Stomach (tissue), 9 donors: ENCODE results near the gene ETV5. TPM values are rescaled to one million over a fixed set of nuclear protein-coding genes. Genes with fewer than 3 reads are reported as not detected.

ENCODE experiments used
- DNase-seq, 2 donors: peaks; one replicate each; pipeline versions ENCODE4 v3.0.0 to v3.0.0-alpha.2; 2013 to 2019
- H3K27ac ChIP-seq, 5 donors: fragments of 200-600 bp in 4 of 5; sonication (generic) in 4 of 5; one replicate each; pipeline ENCODE4 v1.5.1; 2013 to 2019; ENCODE audit warnings: mild to moderate bottlenecking in 1 of 5, moderate library complexity in 1 of 5
- H3K27me3 ChIP-seq, 3 donors: fragments of 200-600 bp; sonication (generic); one replicate each; pipeline ENCODE4 v1.5.1; 2017 to 2019; ENCODE audit warnings: mixed run types in 1 of 3
- H3K36me3 ChIP-seq, 4 donors: fragments of 200-600 bp; sonication (generic); 1 replicate in 3 of 4; 2 replicates in 1 of 4; pipeline ENCODE4 v1.5.1; 2016 to 2019
- H3K4me1 ChIP-seq, 4 donors: fragments of 200-600 bp; sonication (generic); one replicate each; pipeline ENCODE4 v1.5.1; 2016 to 2019
- H3K4me3 ChIP-seq, 4 donors: fragments of 200-600 bp; sonication (generic) in 3 of 4; one replicate each; pipeline ENCODE4 v1.5.1; 2016 to 2019; ENCODE audit warnings: mild to moderate bottlenecking in 1 of 4
- H3K9me3 ChIP-seq, 4 donors: fragments of 200-600 bp; sonication (generic); one replicate each; pipeline ENCODE4 v1.5.1; 2016 to 2019
- EP300 ChIP-seq: sonication (generic); formaldehyde crosslinking; IDR thresholded peaks from one replicate; pipeline ENCODE4 v1.6.1; 2017; ENCODE audit warnings: antibody characterized with exemption
- POLR2A ChIP-seq, 4 donors: fragments of 450-650 bp; IDR thresholded peaks; one replicate each; pipeline ENCODE4 v1.6.1; 2016; ENCODE audit warnings: antibody characterized with exemption in 4 of 4, control low read depth in 2 of 4, mild to moderate bottlenecking in 1 of 4, moderate library complexity in 1 of 4
- POLR2AphosphoS5 ChIP-seq, 3 donors: sonication (generic); formaldehyde crosslinking; IDR thresholded peaks; one replicate each; pipeline ENCODE4 v1.6.1; 2016; ENCODE audit warnings: antibody characterized with exemption in 3 of 3
- WGBS, 5 donors: extraction: QIAGEN DNeasy Blood & Tissue Kit in 3 of 5; methylation state at CpG; one replicate each; pipeline versions ENCODE4 v1.1.5 to v1.1.7; 2013 to 2018; 5-methylcytosine and 5-hydroxymethylcytosine counted together
- intact Hi-C: fragments of 100-400 bp; cut with DNase I; formaldehyde crosslinking; loops from one replicate; pipeline ENCODE4 v1.15.1; 2023; ENCODE audit warnings: low total_unique reads
- polyA plus RNA-seq, 3 donors: library from polyadenylated mRNA; stranded (reverse); fragments of 200-250 nt; gene quantifications; one replicate each; pipeline ENCODE4 v1.2.3, GENCODE V29; 2013
- total RNA-seq, 5 donors: library from RNA; depleted of rRNA; stranded (reverse); fragments of >200 nt; gene quantifications; one replicate each; pipeline versions ENCODE4 v1.1.0 to v1.2.3, GENCODE V29; 2014 to 2016
- TF ChIP-seq, protein P1 (sequence below), 7 experiments: fragments of 450-650 bp in 4 of 7; fragments of 200-600 bp in 3 of 7; sonication (generic) in 3 of 7; IDR thresholded peaks; one replicate each; pipeline ENCODE4 v1.5.1; 2016 to 2019; ENCODE audit warnings: antibody characterized with exemption in 7 of 7, control low read depth in 2 of 7, mild to moderate bottlenecking in 1 of 7
- donor health status: healthy with polysubstance abuse.
- donor health status: Bipolar disorder and iron deficiency.
- donor health status: healthy.

ETV5 gene
- total and polyA plus RNA-seq, 8 donors = 2.9 to 343 (median 17.7) TPM

DNA sequence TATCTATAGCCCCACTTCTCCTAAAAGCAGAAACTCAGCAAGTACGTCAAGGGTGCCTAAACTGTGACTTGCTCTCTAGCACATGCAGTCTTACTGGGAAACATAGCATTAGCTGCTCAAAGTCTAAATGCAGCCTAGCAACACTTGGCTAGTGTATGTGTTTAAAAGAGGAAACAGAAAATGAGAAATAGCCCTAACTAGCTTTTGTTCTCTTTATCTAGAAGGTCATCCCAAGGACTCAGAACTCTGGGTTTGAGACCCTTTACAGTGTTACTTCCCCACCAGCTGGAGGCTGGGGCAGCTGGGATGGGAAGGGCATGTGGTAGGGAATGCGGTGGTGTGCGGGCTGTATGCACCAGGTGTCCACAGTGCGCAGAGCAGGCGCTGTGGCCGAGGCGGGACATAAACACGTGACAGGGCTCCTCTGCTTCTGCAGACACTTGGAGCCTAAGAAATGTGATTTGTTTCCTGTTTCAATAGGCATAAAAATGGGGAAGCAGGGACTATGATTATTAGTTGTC lies 13.3 kb downstream of the ETV5 start:
- H3K27ac ChIP-seq = peak overlapping the region in 2 of 5 donors; percentile 44 to 51
- 32 to 71% (median 43%) methylated on average over 8 of the region's 8 CpGs for WGBS, 5 donors

DNA sequence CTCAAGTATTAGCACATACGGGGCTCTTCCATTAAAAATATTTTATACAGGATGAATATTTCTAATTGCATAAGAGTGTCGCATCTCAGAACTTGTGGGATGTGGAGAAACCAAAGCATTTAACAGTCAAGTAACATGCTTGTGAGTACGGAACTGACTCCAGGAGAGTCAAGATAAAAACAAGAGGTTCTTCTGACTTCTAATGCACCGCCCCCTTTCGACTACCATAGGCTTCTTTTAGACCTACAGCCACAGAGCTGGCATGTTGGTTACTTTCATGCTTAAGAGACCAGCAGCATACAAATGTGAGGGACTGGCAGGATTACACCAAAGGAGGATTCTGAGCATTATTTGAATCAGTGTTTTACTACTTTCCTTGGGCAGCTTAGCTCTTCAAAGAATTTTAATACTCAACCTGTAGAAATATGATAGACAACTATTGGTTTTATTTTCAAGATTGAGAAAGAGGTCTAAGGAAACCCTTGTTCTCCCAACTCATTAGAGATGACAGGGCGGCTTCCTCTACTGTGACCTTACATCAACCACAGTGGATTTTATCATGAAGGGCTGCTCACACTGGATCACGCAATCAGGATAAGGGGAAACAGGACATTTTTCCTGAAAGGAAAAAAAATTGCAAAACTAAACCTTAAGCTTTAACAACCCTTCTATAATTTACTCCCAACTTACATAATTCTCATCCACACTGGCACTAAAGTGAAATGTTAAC lies 14.0 kb downstream of the ETV5 start:
- Histone ChIP-seq H3K36me3 (no peaks in the 10 kb centered on the region), H3K4me3 (no peak overlapping the region), H3K4me1 (peaks cover 18 to 51% (median 33%) of the 10 kb centered on the region in 4 donors), H3K27ac (peak overlapping the region in 2 of 5 donors; percentile 22 to 51), H3K27me3 (peaks cover 0 to 49% (median 0%) of the 10 kb centered on the region in 3 donors), H3K9me3 (no peaks in the 10 kb centered on the region)
- intact Hi-C loops = no loop called here
- DNase-seq = no peak
- 75 to 85% (median 79%) methylated on average over 7 of the region's 7 CpGs for WGBS, 5 donors
- TF ChIP-seq POLR2A (IDR thresholded peaks at IDR 0.05) = no peak
- no peak for TF ChIP-seq POLR2AphosphoS5 (IDR thresholded peaks at IDR 0.05)
- TF ChIP-seq, protein P1, sequence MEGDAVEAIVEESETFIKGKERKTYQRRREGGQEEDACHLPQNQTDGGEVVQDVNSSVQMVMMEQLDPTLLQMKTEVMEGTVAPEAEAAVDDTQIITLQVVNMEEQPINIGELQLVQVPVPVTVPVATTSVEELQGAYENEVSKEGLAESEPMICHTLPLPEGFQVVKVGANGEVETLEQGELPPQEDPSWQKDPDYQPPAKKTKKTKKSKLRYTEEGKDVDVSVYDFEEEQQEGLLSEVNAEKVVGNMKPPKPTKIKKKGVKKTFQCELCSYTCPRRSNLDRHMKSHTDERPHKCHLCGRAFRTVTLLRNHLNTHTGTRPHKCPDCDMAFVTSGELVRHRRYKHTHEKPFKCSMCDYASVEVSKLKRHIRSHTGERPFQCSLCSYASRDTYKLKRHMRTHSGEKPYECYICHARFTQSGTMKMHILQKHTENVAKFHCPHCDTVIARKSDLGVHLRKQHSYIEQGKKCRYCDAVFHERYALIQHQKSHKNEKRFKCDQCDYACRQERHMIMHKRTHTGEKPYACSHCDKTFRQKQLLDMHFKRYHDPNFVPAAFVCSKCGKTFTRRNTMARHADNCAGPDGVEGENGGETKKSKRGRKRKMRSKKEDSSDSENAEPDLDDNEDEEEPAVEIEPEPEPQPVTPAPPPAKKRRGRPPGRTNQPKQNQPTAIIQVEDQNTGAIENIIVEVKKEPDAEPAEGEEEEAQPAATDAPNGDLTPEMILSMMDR (IDR thresholded peaks at IDR 0.05) = no peak
- TF ChIP-seq EP300 = no peak

More for the DNA sequence above, 13.3 kb downstream of the ETV5 start:
- Histone ChIP-seq H3K4me3 (no peak overlapping the region), H3K36me3 (no peaks in the 10 kb centered on the region), H3K27me3 (peaks cover 0 to 49% (median 0%) of the 10 kb centered on the region in 3 donors), H3K4me1 (peaks cover 18 to 51% (median 33%) of the 10 kb centered on the region in 4 donors), H3K9me3 (no peaks in the 10 kb centered on the region)
- intact Hi-C loops = no loop called here
- TF ChIP-seq POLR2A (IDR thresholded peaks at IDR 0.05) (no peak), EP300 (no peak), POLR2AphosphoS5 (IDR thresholded peaks at IDR 0.05) (no peak)
- TF ChIP-seq, protein P1 (IDR thresholded peaks at IDR 0.05) = no peak
- peak; percentile 39 to 69 for DNase-seq

DNA sequence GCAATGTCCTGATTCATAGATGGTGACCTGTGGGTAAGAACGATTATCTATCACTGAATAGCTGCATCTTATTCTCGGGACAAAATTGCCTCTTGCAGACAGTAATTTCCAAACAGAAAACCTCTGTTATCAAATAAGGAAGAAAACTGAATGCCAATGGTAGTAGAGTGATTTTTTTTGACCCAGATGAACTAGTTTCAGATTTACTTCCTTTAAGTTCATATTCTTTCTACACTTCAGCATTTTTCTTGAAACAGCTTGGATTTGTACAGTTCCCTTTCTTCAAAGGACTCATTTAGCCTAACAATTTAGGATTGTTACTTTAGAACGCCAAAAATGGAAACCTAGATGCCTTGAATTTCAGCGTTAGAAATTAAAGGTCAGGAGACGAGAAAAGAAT lies 14.6 kb downstream of the ETV5 start:
- WGBS, 5 donors = 70 to 75% (median 75%) methylated on average over 5 of the region's 5 CpGs
- Histone ChIP-seq H3K9me3 (no peaks in the 10 kb centered on the region), H3K27me3 (peaks cover 0 to 45% (median 0%) of the 10 kb centered on the region in 3 donors), H3K4me1 (peaks cover 18 to 48% (median 33%) of the 10 kb centered on the region in 4 donors), H3K36me3 (no peaks in the 10 kb centered on the region), H3K4me3 (no peak overlapping the region), H3K27ac (peak overlapping the region in 1 of 5 donors; percentile 51)
- DNase-seq = no peak
- TF ChIP-seq EP300 (no peak), POLR2A (IDR thresholded peaks at IDR 0.05) (no peak)
- TF ChIP-seq, protein P1 (IDR thresholded peaks at IDR 0.05) = no peak
- intact Hi-C loops = no loop called here

DNA sequence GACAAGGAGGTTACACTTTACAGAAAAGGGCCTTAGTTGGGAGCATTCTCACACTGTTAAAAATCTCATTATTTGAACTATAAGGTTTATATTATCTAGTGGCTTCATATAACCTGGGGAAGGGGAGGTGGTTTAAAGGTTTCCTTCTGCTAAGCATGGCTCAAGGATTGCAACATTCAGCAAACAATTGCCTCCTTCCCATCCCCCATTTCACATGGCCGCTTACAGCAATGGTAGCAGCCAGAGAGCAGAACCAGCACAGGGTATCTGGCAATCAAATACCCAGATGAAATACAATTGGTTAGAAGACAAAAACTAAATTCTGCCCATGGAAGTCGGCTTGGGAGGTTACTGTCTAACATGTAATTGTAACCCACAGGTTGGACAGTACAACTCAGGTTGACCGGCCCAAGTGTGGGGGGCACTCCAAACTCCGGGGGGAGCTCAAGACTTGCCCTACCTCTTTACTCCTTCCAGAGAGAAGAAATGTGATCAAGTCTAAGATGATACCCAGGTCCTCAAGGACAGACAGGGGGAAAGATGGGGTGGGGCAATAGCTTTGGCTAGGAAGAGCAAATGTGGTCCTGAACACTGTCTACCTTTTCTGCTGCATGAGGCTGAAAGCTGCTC lies 15.5 kb downstream of the ETV5 start:
- H3K4me1 ChIP-seq = peaks cover 18 to 39% (median 29%) of the 10 kb centered on the region in 4 donors
- no peak for DNase-seq
- TF ChIP-seq POLR2A (IDR thresholded peaks at IDR 0.05) (no peak), EP300 (no peak), POLR2AphosphoS5 (IDR thresholded peaks at IDR 0.05) (no peak)
- TF ChIP-seq, protein P1 (IDR thresholded peaks at IDR 0.05) = no peak
- H3K27ac ChIP-seq = peak overlapping the region in 1 of 5 donors; percentile 22
- H3K9me3 ChIP-seq = no peaks in the 10 kb centered on the region
- H3K27me3 ChIP-seq = peaks cover 0 to 37% (median 0%) of the 10 kb centered on the region in 3 donors
- WGBS, 5 donors = 72 to 90% (median 87%) methylated on average over 4 of the region's 4 CpGs
- intact Hi-C loops = no loop called here
- H3K4me3 ChIP-seq = no peak overlapping the region
- H3K36me3 ChIP-seq = no peaks in the 10 kb centered on the region
